ENCODE measurements around the gene XPO1. TPM values are rescaled to one million over a fixed set of nuclear protein-coding genes. Genes with fewer than 3 reads are reported as not detected.
A peak's percentile ranks its signal among the peaks of the same experiment; 100 is the strongest.

Gene XPO1
- total RNA-seq, 1 donor = 160 TPM

GRCh38 chr2:61537950-61538199, 281 bp downstream of the XPO1 start:
- Histone ChIP-seq H3K36me3 (ENCODE audit: insufficient read depth, low read length) (no peaks in the 10 kb centered on the region), H3K4me2 (ENCODE audit: insufficient read depth, low read length) (peak overlapping the region; percentile 98), H3K27me3 (ENCODE audit: insufficient read depth, low read length) (no peaks in the 10 kb centered on the region), H4K20me1 (ENCODE audit: insufficient read depth, low read length) (peaks cover 38% of the 10 kb centered on the region), H2AFZ (ENCODE audit: low read length) (peak overlapping the region; percentile 83), H3K9me3 (ENCODE audit: low read depth, low read length) (no peaks in the 10 kb centered on the region), H3K4me3 (ENCODE audit: insufficient read depth, low read length) (peak overlapping the region; percentile 92), H3K79me2 (ENCODE audit: insufficient read depth, low read length) (peaks cover 51% of the 10 kb centered on the region), H3K4me1 (ENCODE audit: insufficient read depth, low read length) (peaks cover 20% of the 10 kb centered on the region), H3K27ac (ENCODE audit: low read depth, low read length) (peak overlapping the region; percentile 97)
- DNase-seq (ENCODE audit: insufficient read length, low spot score, missing footprints) = no peak
- TF ChIP-seq CTCF (IDR thresholded peaks at IDR 0.05; ENCODE audit: extremely low read depth, low read depth, low read length) = no peak

GRCh38 chr2:61537277-61537949, 743 bp downstream of the XPO1 start:
- H3K4me3 ChIP-seq (ENCODE audit: insufficient read depth, low read length) = peak overlapping the region; percentile 92
- peak; percentile 70 for DNase-seq (ENCODE audit: insufficient read length, low spot score, missing footprints)
- no peak for TF ChIP-seq CTCF (IDR thresholded peaks at IDR 0.05; ENCODE audit: extremely low read depth, low read depth, low read length)
- H3K4me2 ChIP-seq (ENCODE audit: insufficient read depth, low read length) = peak overlapping the region; percentile 98
- no peaks in the 10 kb centered on the region for H3K9me3 ChIP-seq (ENCODE audit: low read depth, low read length)
- peak overlapping the region; percentile 50 for H2AFZ ChIP-seq (ENCODE audit: low read length)
- H3K79me2 ChIP-seq (ENCODE audit: insufficient read depth, low read length) = peaks cover 56% of the 10 kb centered on the region
- H4K20me1 ChIP-seq (ENCODE audit: insufficient read depth, low read length) = peaks cover 38% of the 10 kb centered on the region
- H3K27ac ChIP-seq (ENCODE audit: low read depth, low read length) = peak overlapping the region; percentile 97
- no peaks in the 10 kb centered on the region for H3K27me3 ChIP-seq (ENCODE audit: insufficient read depth, low read length)
- peaks cover 20% of the 10 kb centered on the region for H3K4me1 ChIP-seq (ENCODE audit: insufficient read depth, low read length)
- H3K36me3 ChIP-seq (ENCODE audit: insufficient read depth, low read length) = no peaks in the 10 kb centered on the region

- Histone ChIP-seq H3K4me2 (ENCODE audit: insufficient read depth, low read length) (peak overlapping the region; percentile 79), H3K4me1 (ENCODE audit: insufficient read depth, low read length) (peaks cover 20% of the 10 kb centered on the region), H3K79me2 (ENCODE audit: insufficient read depth, low read length) (peaks cover 62% of the 10 kb centered on the region), H3K9me3 (ENCODE audit: low read depth, low read length) (no peaks in the 10 kb centered on the region), H3K27me3 (ENCODE audit: insufficient read depth, low read length) (no peaks in the 10 kb centered on the region), H3K4me3 (ENCODE audit: insufficient read depth, low read length) (peak overlapping the region; percentile 92), H2AFZ (ENCODE audit: low read length) (peak overlapping the region; percentile 72), H3K36me3 (ENCODE audit: insufficient read depth, low read length) (no peaks in the 10 kb centered on the region), H4K20me1 (ENCODE audit: insufficient read depth, low read length) (peaks cover 38% of the 10 kb centered on the region), H3K27ac (ENCODE audit: low read depth, low read length) (peak overlapping the region; percentile 80)
- peak; percentile 90 for DNase-seq (ENCODE audit: insufficient read length, low spot score, missing footprints)
- no peak for TF ChIP-seq CTCF (IDR thresholded peaks at IDR 0.05; ENCODE audit: extremely low read depth, low read depth, low read length)
Measured at GRCh38 chr2:61536572-61537276, 1.4 kb downstream of the XPO1 start.

GRCh38 chr2:61536180-61536571, 2.0 kb downstream of the XPO1 start:
- H3K27me3 ChIP-seq (ENCODE audit: insufficient read depth, low read length) = no peaks in the 10 kb centered on the region
- peaks cover 20% of the 10 kb centered on the region for H3K4me1 ChIP-seq (ENCODE audit: insufficient read depth, low read length)
- H3K4me2 ChIP-seq (ENCODE audit: insufficient read depth, low read length) = peak overlapping the region; percentile 79
- H3K79me2 ChIP-seq (ENCODE audit: insufficient read depth, low read length) = peaks cover 68% of the 10 kb centered on the region
- H3K36me3 ChIP-seq (ENCODE audit: insufficient read depth, low read length) = no peaks in the 10 kb centered on the region
- H2AFZ ChIP-seq (ENCODE audit: low read length) = peak overlapping the region; percentile 72
- DNase-seq (ENCODE audit: insufficient read length, low spot score, missing footprints) = peak; percentile 29
- no peaks in the 10 kb centered on the region for H3K9me3 ChIP-seq (ENCODE audit: low read depth, low read length)
- H3K4me3 ChIP-seq (ENCODE audit: insufficient read depth, low read length) = peak overlapping the region; percentile 92
- TF ChIP-seq CTCF (IDR thresholded peaks at IDR 0.05; ENCODE audit: extremely low read depth, low read depth, low read length) = no peak
- H3K27ac ChIP-seq (ENCODE audit: low read depth, low read length) = peak overlapping the region; percentile 45
- H4K20me1 ChIP-seq (ENCODE audit: insufficient read depth, low read length) = peaks cover 43% of the 10 kb centered on the region

Measured in osteoblast (primary cell).